ENCODE measurements around the gene UBAC1. TPM values are rescaled to one million over a fixed set of nuclear protein-coding genes. Genes with fewer than 3 reads are reported as not detected.

Gene UBAC1
- total and polyA plus RNA-seq, 10 of the 15 experiments (the other 5 are each of a cell fraction or from before 2014, with no cell fraction given) = 16.7 to 54.6 (median 38.5) TPM

GRCh38 chr9:135955934-135956801, 5.0 kb downstream of the UBAC1 start:
- SMC1A ChIA-PET (ENCODE audit: uncharacterized antibody, unreplicated experiment) = interaction anchor here (1.1 kb wide), 1 partner anchor 166 kb away, joined by 3 read pairs; no protein-coding TSS in a partner anchor
- 93% methylated on average over 30 of the region's 32 CpGs for WGBS (ENCODE audit: insufficient coverage, insufficient replicate concordance, low lambda C conversion rate, missing lambda C conversion rate)
- H3K79me2 ChIP-seq (ENCODE audit: control insufficient read depth, insufficient read depth, low read length) = peaks cover 36% of the 10 kb centered on the region
- POLR2A ChIA-PET = no interaction called here
- no peak overlapping the region for H3K4me2 ChIP-seq (ENCODE audit: control insufficient read depth, insufficient read depth)
- in situ Hi-C loops (cut with MboI) (no loop called here), intact Hi-C loops (cut with micrococcal nuclease; ENCODE audit: unreplicated experiment) (no loop called here)
- no peaks in the 10 kb centered on the region for H3K27me3 ChIP-seq (replicated peaks in 1 of 2; ENCODE audit: control insufficient read depth in 2 of 2, insufficient read depth in 2 of 2, low read length in 1 of 2)
- no TSS peak for BruUV-seq (replicated peaks)
- H3K4me3 ChIP-seq = no peak overlapping the region
- ATAC-seq = no peak
- H2AFZ ChIP-seq (ENCODE audit: control insufficient read depth, low read depth, low read length) = no peak overlapping the region
- H3K4me1 ChIP-seq (ENCODE audit: control insufficient read depth, insufficient read depth, low read length) = peaks cover 9% of the 10 kb centered on the region
- H3K36me3 ChIP-seq (ENCODE audit: control insufficient read depth in 2 of 2, insufficient read depth in 2 of 2, low read length in 1 of 2) = peaks cover 3 to 10% of the 10 kb centered on the region in 2 experiments; a peak in 3 of 4 replicates
- RAD21 ChIA-PET (ENCODE audit: unreplicated experiment) = no interaction called here
- H3K27ac ChIP-seq (ENCODE audit: control insufficient read depth, insufficient read depth) = no peak overlapping the region
- no peak for FAIRE-seq
- CTCF ChIA-PET = interaction anchor here (1.6 kb wide), 1 partner anchor 92 kb away, joined by 6 read pairs; no protein-coding TSS in a partner anchor
- H3K9me3 ChIP-seq (replicated peaks; ENCODE audit: control insufficient read depth, insufficient read depth, low read length) = no peaks in the 10 kb centered on the region
- no peak overlapping the region for H3K9ac ChIP-seq (ENCODE audit: control insufficient read depth, insufficient read depth, low read length)
- TF ChIP-seq PAX8 (IDR thresholded peaks at IDR 0.05) = no peak
- TF ChIP-seq CBX3 (IDR thresholded peaks at IDR 0.05; ENCODE audit: borderline replicate concordance, low read depth) = no peak
- TF ChIP-seq IRF5 (IDR thresholded peaks at IDR 0.05; ENCODE audit: borderline replicate concordance) = no peak
- no peak for TF ChIP-seq MYB (IDR thresholded peaks at IDR 0.05; ENCODE audit: borderline replicate concordance, low read depth, low read length)
- TF ChIP-seq SIX5 (IDR thresholded peaks at IDR 0.05; ENCODE audit: low read depth, low read length, severe bottlenecking) = no peak
- TF ChIP-seq EZH2 (IDR thresholded peaks at IDR 0.05; ENCODE audit: borderline replicate concordance, control insufficient read depth, low read depth, low read length) = no peak
- TF ChIP-seq TBL1XR1 (IDR thresholded peaks at IDR 0.05; ENCODE audit: low read depth, low read length) = no peak
- TF ChIP-seq FOS (IDR thresholded peaks at IDR 0.05; ENCODE audit: borderline replicate concordance, extremely low read depth, insufficient read length) = no peak
- no peak for TF ChIP-seq IRF3 (IDR thresholded peaks at IDR 0.05)
- TF ChIP-seq MEF2A (IDR thresholded peaks at IDR 0.05; ENCODE audit: insufficient read depth, low read depth, low read length) = no peak
- no peak for TF ChIP-seq NR2C2 (IDR thresholded peaks at IDR 0.05; ENCODE audit: borderline replicate concordance, control insufficient read depth, insufficient read length, low read depth)
- no peak for TF ChIP-seq NRF1 (conservative IDR thresholded peaks at IDR 0.05; ENCODE audit: low read depth, low read length)
- TF ChIP-seq RCOR1 (conservative IDR thresholded peaks at IDR 0.05; ENCODE audit: low read depth, low read length) = no peak
- TF ChIP-seq, protein P1, sequence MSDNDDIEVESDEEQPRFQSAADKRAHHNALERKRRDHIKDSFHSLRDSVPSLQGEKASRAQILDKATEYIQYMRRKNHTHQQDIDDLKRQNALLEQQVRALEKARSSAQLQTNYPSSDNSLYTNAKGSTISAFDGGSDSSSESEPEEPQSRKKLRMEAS (IDR thresholded peaks at IDR 0.05; ENCODE audit: low read depth, low read length) = no peak
- TF ChIP-seq NFYB (IDR thresholded peaks at IDR 0.05; ENCODE audit: insufficient read depth, low read depth, low read length) = no peak
- TF ChIP-seq ATF3 (IDR thresholded peaks at IDR 0.05; ENCODE audit: borderline replicate concordance, extremely low read depth, low read depth, low read length) = no peak
- TF ChIP-seq MXI1 (IDR thresholded peaks at IDR 0.05; ENCODE audit: low read depth, low read length) = no peak
- no peak for TF ChIP-seq HDAC6 (IDR thresholded peaks at IDR 0.05; ENCODE audit: unreplicated experiment)
- no peak for DNase-seq (ENCODE audit: low read depth, low spot score)
- H4K20me1 ChIP-seq (ENCODE audit: control insufficient read depth, insufficient read depth) = peaks cover 4% of the 10 kb centered on the region; the same call in 1 of the 2 replicates
